Esophagus mucosa (tissue), 1 donor: Measurements from ENCODE around the gene UNC80. TPM values are rescaled to one million over a fixed set of nuclear protein-coding genes. Genes with fewer than 3 reads are reported as not detected.

Experiments
- ATAC-seq: fragments of 200-7000 bp; cut with Tn5 transposase; one replicate; pipeline ENCODE4 v1.9.1; 2020
- total RNA-seq: library from RNA; stranded (reverse); gene quantifications from one replicate; pipeline ENCODE4 v1.2.4, GENCODE V29; 2023
- donor health status: DM: yes; HTN: yes; CAD: no.

UNC80 gene
- total RNA-seq, 1 donor from 2014 or later = 0.04 TPM

DNA sequence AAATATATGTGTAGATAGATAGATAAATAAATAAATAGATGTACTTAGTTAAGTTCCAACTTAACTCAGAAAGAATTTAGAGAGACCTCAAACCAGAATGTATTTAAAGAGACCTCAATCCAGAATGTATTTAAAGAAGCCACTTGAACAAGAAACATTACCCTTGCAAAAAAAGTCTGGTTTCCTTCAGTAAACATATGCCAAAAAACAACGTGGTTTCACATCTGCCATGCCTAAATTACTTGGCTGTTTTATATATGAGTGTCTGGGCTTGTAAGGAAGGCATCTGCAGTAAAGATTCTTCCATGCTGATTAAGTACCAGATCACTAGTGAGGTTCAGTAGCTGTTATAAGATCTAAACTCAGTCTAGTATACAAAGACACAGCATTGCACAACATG, 201.7 kb downstream of the UNC80 start:
- no peak for ATAC-seq

DNA sequence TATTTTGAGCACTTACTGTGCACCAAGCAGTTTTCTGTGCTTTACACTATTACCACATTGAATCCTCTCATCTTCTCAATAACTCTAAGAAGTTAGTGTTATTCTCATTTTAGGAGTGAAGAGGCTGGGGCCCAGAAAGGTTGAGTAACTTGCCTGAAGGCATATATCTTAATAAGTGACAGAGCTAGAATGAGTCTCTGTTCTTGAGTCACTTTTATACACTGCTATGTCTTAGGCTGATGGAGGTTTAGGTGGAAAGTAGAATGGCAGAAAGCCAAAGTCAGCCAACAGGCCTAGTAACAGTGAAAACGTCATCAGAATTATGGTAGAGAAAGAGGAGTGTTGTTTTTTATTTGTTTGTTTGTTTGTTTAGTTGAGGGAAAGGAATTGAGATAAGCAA, 202.9 kb downstream of the UNC80 start:
- no peak for ATAC-seq

DNA sequence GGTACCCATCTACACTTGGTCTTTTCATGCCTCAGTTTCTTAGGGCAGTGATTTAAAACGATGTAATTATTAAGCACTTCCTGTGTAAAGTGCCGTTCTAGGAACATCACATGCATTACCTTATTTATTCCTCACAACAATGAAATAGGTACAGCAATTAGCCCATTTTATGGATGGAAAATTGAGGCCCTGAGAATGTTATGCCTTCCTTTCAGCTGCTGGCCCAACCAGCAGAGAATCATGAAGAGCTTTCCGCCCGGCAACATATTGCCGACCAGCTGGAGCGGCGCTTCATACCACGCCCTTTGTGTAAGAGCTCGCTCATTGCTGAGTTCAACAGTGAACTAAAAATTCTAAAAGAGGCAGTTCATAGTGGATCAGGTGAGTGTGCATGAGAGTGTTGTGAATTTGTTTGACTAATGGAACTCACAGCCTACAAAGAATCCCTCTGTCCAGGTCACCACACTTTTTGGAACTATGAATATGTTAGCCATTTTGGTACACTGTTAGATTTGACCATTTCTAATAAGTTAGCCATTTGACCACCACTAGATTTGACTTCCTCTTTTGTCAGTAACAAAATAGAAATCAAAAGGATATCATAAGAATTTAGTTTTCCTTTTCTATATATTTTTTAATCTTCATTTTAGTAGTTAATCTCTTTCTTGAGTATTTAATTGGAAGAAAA, 205.2 kb downstream of the UNC80 start:
- ATAC-seq = peak; percentile 33

DNA sequence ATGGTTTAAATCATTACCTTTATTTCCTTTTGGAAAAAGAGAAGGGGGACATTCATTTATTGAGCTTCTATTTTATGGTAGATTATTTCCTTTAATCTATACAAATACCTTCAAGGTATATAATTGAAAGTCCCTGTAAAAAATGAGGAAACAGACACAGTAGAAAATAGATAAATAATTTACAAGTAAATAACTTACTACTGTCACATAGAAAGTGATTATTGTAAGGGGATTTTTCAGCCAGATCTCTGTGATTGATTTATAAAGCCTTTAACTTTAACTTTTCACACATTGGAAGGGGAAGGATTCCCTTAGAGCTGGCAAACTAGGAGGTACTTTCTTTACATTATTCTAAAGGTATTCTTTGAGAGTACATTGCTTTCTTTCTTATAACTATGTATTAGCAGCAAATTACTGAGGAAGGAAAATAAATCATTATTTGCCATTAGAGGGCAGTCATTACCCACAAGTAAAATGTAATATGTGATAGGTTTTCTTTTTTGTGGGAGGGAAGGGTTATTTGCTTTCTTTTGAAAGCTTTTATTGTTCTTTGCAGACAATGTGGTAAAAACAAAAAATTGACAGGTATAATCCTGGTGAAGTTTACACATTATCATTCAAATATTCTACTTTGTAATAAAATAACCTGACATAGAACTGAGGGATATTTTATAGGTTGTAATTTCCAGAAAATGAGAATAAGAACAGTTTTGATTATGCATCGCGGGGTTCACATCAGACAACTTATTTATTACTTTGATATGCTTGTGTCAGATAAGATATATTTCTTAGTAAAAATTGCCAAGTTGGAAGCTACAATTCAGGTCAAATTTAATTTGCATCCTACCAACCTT, 206.0 kb downstream of the UNC80 start:
- ATAC-seq = peak; percentile 36

DNA sequence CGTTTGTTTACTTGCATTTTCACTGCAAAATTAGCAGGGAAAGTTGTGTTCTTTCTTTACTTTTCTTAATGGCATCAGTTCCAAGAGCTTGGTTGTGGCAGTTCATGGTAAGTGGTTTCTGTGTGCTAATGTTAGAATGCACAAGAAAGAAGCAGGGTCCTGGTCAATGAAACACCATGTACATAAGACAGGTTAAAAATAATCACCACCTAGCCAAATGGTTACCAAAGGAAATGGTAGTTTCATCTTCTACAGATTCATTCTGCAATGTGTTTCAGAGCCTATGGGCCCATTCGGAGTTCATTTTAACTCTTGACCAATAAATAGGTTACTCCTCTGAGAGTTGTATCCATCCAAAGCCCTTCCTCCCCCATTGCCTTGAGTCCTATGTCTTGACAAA, 212.7 kb downstream of the UNC80 start:
- no peak for ATAC-seq

DNA sequence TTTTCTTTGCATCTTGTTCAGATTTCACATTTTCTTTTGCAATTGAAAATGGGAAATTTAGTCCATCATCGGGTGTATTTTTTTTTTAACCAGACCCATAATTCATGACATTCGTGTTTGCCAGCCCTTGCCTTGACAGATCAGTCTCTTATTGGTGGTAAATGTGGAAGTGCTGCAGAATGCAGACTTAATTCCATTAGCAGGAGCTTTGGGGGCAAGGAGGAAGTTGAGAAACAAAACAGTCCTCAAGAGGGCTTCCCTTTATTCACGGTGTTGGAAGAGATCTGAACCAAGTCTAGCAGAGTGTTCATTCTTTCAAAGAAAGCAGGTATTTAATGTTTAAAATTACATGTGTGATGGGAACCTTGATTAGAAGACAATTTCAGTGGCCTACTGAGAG, 214.2 kb downstream of the UNC80 start:
- no peak for ATAC-seq

DNA sequence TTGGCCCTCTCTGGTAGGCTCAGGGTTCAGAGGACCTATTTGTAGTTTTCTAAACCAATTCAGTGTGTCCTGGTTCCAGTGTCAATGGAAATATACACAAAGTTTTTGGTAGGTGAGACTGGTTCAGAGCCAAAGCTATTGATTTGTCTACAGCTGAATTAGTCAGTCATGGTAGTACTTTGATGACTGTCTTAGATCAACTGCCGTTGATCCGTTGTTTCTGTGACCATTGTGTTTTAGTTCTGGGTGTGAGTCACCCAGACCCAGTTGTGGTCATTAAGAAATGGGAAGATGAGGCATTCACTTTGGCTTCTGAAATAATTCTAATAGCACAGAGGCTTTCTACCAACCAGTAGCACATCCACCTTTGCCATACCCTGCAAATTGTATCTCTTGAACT, 214.8 kb downstream of the UNC80 start:
- ATAC-seq = no peak

DNA sequence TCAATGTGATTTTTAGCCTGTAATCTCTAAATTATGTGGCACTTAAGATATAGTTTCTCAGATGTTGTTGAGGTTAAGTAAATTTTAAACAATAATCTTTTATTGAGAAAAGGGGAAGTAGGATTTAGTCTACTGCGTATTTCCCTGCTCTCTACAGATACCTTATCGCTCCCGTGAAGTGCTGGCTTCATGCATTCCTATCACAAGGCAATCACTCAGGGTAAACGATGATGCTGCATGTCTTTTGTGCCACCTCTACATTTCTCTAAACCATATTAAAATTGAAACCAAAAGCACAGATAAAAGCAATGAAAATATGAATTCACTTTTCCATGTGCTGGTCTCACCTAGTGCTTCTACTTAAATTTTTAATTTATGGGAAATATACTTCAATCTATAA, 216.4 kb downstream of the UNC80 start:
- no peak for ATAC-seq

DNA sequence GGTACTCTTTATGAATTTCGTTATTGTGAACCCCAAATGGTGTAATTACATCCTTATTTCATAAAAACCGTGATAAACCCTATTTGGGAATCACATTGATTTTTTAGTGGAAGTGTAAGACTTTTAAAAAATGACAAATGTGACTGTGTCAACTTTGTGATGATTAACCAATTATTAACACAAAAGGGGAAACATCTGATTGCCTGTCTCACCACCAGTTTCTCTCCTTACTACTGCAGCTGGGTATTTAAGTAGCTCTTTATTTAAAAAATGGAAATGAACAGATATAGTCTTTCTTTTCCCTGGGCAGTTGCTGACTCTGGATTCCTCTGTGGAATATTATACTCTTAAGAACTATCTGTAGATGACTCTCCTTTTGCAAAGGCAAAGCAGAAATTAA, 219.2 kb downstream of the UNC80 start:
- ATAC-seq = no peak

DNA sequence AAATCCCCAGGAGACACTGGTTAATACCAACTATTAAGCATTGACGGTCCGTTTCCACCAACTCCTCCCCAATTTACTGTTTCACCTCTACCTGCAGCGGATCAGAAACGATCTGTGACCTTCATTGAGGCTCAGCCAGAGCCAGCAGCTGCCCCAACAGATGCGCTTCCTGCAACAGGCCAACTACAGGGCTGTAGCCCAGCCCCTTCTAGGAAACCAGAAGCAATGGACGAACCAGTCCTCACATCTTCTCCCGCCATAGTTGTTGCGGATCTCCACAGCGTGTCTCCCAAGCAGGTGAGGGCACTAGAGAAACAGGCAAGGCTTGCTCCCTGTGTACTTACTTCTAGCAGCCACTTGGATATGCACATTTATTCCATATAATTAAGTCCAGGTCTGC, 222.3 kb downstream of the UNC80 start:
- no peak for ATAC-seq

DNA sequence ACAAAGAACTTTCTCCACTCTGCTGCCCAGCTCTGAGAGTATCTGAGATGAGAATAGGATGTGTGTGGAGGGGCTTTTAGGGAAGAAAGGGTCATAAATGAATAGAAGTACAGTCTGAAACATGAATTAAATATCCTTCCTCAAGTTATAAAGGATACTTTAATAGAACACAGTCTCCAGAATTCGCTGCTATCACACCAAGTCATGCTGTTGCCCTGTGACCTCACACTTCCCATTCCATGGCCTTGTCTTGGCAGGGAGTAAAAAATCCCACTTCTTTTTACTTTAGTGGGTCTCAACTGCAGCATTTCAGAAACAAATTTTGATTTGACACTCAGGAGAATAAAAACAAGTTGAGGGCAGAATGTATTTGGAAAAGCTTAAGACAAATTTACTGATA, 227.0 kb downstream of the UNC80 start:
- no peak for ATAC-seq

DNA sequence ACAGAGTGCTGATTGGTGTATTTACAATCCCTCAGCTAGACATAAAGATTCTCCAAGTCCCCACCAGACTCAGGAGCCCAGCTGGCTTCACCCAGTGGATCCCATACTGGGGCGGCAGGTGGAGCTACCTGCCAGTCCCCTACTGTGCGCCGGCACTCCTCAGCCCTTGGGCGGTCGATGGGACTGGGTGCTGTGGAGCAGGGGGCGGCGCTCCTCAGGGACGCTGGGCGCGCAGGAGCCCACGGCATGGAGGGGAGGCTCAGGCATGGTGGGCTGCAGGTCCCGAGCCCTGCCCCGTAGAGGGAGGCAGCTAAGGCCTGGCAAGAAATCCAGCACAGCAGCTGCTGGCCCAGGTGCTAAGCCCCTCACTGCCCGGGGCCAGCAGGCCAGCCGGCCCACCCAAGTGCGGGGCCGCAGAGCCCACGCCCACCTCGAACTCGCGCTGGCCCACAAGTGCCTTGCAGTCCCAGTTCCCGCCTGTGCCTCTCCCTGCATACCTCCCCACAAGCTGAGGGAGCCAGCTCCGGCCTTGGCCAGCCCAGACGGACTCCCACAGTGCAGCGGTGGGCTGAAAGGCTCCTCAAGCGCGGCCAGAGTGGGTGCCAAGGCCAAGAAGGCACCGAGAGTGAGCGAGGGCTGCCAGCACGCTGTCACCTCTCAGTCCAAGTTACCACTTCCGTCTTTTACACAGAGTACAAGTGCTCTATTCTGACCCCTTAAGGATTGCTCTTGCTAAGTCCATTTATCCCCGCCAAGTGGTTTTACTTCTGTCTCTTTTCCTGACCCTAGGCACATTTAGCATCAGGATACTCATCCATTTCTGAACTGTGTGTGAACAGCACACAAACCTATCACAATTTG, 229.1 kb downstream of the UNC80 start:
- no peak for ATAC-seq

DNA sequence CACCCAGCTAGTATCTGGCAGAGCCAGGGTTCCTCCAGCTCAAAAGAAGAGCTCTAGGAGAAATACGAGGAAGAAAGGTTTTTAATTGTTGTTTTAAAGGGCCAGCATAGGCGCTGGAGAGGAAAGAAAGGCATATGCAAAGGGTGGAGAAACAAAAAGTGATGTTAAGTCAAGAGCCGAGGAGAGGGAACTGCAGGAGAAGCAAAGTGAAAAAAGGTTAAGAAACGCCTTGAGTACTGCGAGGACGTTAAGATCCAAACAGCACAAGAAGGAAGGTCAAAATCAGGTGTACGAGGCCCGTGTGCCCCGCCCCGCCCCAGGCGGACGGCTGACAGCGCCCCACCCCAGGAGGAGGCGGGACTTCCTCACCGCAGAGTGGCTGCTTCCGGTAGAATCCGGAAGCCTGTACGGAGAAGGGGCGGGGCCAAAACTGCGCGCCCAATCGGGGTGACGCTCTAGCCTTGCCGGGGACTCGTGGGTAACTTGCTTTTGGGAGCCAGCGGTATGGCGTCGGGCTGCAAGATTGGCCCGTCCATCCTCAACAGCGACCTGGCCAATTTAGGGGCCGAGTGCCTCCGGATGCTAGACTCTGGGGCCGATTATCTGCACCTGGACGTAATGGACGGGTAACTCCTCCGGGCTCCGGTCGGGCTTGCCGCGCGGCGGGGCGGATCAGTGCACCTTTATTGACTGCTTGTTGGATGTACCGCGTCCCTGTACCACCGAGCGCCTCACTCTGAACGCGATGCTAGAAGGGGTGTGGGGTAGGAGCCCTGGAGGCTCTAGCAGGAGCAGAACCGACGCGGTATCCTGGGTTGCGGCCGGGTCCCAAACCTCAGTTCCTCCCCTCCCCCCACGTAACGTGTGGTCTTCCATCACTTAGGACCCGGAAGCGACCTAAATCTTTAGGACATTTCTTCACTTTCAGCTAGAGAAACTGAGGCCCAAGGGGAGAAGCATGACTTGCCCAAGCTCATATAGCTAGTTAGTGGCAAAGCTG, 230.8 kb downstream of the UNC80 start, which contains the start of gene RPE:
RPE (plus strand) TSS at position 481 of the 1,000 bp plus-strand sequence; CDS start at position 505, 24 bp downstream.
- ATAC-seq = peak; percentile 100

DNA sequence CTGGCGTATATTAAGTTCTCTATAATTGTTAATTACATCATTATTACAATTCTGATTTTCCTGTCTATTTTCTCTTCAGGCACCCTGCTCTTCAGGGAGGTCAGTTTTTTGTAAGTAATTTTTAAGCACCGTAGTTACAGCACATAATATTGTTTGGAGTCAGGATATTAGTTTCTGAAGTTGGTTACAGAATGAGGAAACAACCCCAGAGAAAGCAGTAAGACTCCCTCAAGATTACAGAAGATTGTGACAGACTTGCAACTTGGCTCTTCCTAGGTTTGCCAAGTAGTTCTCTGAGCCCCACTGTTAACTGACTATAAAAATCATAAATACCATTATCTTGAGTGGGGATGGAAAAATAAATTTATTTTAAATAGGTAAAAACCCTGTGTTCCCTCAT, 231.7 kb downstream of the UNC80 start:
- ATAC-seq = no peak

DNA sequence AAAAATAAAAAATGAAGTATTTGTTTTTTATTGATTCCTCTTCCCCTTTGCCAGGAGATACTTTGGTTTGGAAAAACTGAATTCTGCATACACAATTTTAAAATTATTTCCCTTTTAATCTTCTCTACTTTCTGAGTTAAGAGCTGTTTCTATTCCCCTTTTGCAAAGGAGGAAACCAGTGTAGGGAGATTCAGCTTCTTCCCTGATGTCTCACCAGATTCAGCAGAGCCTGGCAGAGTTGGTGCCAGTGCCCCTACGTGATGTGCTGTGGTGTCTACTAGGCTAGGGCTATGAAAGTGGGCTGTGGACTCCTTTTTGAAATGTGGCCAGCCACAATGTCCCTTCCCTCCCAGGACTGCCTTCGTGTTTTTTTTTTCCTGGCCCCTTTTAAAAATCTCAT, 233.2 kb downstream of the UNC80 start:
- no peak for ATAC-seq

DNA sequence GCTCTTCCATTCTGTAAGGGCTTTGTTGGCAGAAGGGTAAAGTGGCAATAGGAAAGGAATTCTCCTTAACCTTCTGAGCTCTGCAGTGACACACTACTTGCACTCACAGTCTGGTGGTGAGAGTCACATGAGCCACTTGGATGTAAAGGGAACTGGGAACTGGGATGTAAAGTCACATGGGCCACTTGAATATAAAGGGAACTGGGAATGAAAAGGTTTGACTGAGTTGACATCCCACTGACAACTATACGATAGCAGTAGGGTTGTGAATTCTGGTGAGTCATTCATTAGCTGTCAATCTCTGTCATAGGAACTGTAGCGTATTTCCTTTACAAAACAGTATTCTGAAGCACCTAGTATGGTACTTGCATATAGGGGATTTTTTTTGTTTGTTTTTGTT, 236.3 kb downstream of the UNC80 start:
- no peak for ATAC-seq

DNA sequence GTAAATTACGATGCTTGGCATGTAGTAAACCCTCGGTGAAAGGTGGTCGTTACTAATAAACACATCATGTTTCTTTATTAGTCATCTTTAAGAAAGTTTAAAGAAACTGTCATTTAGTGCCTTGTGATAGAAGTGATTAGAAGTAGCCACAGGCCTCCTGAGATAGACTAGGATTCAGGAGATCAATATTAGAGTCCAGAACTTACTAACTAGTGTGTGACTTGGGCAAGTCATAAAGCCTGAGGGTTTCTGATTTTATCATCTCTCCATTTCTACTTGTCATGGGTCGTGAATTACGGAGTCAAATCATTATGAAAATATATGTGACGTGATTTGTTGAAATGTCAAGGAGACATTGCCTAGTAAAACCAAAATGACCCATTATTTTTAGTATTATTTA, 237.5 kb downstream of the UNC80 start:
- no peak for ATAC-seq

DNA sequence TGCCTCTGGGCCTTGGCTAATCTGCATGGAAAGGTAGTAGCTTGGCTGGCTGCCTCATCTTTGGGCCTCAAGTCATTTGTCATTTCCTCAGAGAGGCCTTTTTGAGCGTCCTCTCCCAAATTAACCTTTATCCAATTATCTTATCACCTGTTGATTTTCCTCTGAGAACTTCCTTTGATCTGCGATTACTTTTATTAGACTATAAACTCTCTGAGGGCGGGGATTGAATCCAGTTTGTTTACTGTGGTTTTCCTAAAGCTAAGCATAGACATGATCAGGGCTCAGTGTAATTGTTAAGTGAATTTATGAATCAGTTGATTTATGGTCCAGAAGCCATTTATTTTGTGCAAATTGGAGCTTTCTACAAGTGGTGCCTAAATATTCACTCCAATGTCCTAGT, 238.3 kb downstream of the UNC80 start:
- no peak for ATAC-seq

DNA sequence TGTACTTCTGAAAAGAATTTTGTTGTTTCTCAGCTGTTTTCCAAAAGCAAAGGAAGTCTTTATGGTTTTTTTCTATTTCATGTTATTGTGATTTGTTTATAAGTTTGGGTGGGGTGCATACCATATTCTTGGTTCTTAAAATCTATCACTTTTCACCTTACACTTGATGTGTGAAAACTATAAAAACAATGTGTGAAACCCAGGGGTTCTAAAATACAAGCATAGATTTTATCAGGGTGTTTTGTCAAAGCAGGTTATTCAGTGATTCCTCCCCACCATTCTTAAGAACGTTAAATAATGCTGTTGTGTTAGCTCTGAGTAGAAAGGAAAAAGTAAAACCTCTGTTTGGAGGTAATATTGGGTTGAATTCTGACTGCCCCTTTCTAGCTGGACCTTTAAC, 248.5 kb downstream of the UNC80 start:
- ATAC-seq = no peak

DNA sequence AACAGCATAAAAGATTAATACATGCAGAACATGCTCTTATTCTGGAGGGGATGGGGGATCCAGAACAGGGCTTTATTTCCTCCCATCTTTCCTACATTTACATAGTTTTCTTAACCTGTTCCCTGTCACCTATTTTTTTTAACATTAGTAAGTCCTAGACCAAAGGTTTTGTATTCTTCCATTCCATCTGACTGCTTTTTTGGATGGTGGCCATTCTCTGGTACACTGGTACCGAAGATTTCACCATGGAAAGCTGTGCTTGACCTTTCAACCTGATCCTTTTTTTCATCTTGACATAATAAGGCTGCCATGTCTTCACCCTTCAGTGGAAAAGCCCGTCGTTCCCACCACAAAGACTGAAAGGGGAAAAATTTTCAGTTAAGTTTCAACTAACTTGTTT, 251.2 kb downstream of the UNC80 start:
- ATAC-seq = no peak

DNA sequence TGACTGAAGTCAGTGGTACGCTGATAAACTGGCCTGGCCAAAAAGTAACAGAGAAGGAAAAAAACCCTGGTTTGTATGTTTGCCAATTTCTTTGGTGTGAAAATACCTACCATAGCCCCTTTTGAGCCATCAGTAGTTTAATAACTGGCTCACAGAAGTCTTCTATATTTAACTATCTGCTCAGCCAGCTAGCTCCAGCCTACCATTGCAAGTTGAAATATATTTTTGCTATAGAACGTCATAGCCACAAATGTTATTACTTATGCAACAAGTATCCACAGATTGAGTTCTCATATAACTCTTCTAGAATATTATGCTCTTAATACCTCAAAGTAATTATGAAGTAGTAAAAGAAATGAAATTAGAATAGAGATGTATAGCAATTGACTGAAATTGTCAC, 256.0 kb downstream of the UNC80 start:
- ATAC-seq = no peak

DNA sequence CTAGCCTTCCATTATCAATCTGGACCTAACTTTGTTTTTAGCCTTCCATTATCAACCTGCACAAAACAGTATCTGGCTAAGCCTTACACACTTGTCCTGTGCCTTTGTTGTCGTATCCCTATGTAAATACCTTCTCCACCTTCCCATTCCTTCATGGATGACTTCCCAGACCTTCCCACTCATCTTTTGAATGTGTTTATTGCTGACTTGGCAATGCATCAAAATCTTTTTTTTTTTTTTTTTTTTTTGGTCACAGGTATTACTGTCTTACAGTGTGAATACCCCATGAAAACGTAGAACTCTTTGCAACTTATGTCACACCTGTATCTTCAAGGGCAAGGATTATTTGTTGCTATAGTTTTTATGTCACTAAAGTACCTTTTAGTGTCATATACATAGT, 256.5 kb downstream of the UNC80 start:
- ATAC-seq = no peak
